ENCODE data around the gene ZSCAN10.

ZSCAN10 gene

DNA sequence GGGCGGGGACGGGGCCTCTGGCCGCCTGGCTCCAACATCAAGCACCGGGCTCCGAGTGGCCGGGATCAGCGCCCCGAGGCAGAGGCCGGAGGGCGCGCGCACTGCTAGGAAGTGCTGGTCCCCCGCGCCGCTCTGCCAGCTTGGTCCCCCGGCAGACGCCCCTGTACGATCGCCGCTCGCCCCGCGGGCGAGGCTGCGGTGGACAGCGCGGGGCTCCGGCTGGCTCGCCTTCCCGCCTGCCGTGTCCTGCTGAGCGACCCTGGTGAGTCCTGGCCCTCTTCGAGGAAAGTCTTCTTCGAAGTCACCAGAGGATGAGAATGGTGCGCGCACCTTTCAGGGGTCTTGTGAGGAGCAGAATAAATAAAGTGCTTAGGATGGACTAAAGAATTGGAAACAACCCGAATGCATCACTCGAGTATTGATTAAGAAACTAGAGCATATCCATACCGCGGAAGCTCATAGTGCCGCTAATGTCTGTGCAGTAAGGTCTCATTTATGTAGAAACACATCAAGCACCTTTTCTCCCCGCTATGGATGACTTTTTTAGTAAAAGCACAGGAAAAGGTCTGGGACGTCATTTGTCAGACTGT is 36.1 kb upstream of the ZSCAN10 start:
- H3K4me3 ChIP-seq (ENCODE audit: low read depth, low read length), result peak overlapping the region; percentile 94
- no peak for DNase-seq (ENCODE audit: low read depth)

DNA sequence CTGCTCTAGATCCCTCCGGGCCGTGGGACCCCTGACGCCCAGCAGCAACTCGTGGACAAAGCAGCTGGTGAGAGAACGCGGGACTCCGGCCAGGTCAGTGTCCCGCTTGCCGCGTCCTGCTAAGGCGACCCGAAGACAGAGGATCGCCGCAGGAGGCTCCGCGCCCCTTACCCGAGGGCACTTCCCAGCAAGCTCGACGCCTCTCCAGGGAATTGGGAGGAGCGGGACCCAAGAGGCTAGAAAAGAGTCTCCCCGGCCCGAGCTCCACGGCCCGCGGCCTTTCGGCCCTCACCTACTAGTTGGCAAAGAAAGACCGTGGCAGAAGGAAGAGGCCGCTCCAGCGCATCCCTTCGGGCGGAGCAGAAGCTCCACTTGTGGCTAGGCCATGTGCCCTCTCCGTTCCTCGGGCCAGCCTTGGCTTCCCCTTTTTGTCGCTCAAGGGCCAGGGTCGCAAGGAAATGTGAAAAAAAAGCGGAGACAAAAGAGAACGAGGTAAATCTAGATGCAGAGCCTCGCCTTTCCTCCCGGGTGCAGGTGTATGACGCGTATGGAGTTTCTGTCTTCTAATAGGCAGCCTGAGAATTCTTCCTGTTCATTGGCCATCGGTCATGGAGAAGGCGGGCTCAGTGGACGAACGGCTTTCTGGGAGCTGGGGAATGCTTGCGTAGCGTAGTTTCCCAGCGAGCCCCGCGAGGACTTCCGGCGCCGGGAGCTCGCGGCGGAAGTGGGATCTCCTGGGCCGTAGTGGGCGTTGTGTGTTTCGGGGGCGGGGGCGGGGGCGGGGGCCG is 35.4 kb upstream of the ZSCAN10 start, which contains the start of gene ZNF213:
TSS of gene ZNF213 (plus strand) at position 692 of the 788 bp plus-strand sequence. CDS start 2,252 bp downstream, outside the sequence.
- DNase-seq (ENCODE audit: low read depth), result peak; percentile 90
- peak within 1 kb of the TSS; percentile 100 for H3K4me3 ChIP-seq (ENCODE audit: low read depth, low read length)

DNA sequence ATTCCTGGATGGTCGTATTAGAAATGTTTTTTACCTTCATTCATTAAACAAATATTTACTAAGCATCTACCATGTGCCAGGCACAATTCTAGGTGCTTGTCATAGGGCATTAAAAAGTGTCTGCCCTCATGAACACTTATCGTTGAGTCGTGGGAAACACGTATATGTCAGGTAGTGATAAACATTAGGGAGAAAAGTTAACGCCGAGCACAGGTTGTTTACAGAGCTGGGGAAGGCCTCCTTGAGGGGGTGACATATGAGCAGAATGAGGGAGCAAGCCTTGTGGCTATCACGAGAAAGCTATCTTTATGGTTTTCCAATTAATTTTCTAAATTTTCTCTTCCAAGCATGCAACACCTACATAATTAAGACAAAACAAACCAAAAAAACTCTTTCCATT is 34.8 kb upstream of the ZSCAN10 start:
- DNase-seq (ENCODE audit: low read depth), result no peak
- H3K4me3 ChIP-seq (ENCODE audit: low read depth, low read length), result peak overlapping the region; percentile 100

DNA sequence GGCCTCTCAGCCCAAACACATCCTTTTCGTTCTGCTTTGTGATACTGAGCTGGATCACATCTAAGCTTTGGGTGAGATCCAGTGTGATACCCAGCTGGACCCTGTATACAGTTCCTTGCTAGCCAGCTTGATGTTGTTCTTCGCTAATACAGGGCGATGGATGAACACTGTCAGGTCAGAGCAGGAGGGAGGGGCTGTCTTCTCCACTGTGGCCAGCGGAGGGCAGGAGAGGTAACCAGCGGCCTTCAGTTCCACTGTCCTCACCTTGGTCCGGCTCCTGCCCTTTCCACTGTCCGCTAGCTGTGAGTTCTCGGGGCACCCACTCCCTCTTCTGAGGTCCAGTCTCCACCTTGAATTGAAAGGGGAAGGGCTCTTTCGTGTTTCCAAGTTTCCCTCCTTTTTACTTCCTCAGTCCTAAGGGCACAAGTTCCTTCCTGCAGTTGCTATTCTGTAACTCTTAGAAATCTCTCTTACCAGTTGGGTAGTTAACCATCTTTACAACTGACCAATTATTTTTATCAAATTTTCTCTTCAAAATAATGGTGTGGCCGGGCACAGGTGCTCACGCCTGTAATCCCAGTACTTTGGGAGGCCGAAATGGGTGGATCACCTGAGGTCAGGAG is 32.8 kb upstream of the ZSCAN10 start:
- H3K4me3 ChIP-seq (ENCODE audit: low read depth, low read length), result no peak overlapping the region
- DNase-seq (ENCODE audit: low read depth), result no peak

DNA sequence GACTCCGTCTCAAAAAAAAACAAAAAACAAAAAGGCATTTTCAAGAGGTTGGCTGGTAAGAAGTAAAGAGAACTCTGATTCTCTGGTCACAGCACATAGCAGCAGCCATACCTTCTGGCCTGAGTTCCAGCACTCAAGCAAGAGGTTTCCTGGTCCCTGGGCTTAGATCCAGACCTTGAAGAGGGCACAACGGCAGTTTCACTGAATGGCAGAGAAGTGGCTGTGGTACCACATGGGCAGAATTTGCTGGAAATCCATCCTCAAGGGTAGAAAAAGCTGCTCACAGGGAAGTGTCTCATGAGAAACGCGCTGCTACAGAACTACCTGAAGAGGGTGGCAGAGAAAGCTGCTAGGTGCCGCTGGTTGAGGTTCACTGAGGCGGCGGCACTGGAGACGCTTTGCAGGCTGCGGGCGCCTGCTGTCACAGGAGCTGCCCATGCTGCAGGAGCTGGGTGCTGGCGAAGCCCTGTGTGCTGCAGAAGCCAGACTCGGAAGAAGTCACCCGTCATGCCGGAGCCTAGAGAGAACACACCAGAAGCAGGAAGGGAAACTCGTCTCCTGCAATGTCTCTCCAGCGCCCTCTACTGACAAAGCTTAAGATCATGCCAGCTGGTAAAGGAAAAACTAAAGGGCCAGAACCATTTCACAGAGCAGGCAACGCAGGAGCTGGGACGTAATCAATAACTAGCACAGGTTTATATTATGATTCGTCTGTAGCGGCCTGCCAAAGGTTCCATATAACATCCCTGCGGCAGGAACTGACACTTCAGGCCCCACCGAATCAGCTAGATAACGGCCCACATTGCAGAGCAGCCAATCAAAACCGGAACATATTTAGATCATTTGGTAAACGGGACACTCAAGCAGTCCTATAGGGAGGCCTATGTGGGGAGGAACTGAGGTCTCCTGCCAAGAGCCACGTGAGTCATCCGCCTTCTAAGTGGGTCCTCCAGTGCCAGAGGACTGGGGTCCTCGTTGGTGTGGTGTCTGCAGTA is 30.3 kb upstream of the ZSCAN10 start:
- peak overlapping the region; percentile 42 for H3K4me3 ChIP-seq (ENCODE audit: low read depth, low read length)
- no peak for DNase-seq (ENCODE audit: low read depth)

DNA sequence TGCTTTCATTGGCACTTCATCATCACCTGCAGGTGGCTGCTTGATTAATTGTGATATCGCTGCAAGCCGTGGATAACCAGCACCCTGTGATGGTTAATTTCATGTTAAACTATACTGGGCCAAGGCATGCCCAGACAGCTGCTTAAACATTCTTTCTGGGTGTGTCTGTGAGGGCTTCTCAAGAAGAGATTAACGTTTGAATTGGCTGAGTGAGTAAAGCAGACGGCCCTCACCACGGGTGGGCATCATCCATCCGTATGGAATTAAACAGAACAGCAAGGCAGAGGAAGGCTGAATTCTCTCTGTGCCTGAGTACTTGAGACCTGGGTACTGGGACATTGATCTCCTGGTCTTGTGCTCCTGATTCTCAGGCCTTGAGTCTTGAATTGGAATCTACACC is 28.7 kb upstream of the ZSCAN10 start:
- DNase-seq (ENCODE audit: low read depth), result no peak
- no peak overlapping the region for H3K4me3 ChIP-seq (ENCODE audit: low read depth, low read length)

DNA sequence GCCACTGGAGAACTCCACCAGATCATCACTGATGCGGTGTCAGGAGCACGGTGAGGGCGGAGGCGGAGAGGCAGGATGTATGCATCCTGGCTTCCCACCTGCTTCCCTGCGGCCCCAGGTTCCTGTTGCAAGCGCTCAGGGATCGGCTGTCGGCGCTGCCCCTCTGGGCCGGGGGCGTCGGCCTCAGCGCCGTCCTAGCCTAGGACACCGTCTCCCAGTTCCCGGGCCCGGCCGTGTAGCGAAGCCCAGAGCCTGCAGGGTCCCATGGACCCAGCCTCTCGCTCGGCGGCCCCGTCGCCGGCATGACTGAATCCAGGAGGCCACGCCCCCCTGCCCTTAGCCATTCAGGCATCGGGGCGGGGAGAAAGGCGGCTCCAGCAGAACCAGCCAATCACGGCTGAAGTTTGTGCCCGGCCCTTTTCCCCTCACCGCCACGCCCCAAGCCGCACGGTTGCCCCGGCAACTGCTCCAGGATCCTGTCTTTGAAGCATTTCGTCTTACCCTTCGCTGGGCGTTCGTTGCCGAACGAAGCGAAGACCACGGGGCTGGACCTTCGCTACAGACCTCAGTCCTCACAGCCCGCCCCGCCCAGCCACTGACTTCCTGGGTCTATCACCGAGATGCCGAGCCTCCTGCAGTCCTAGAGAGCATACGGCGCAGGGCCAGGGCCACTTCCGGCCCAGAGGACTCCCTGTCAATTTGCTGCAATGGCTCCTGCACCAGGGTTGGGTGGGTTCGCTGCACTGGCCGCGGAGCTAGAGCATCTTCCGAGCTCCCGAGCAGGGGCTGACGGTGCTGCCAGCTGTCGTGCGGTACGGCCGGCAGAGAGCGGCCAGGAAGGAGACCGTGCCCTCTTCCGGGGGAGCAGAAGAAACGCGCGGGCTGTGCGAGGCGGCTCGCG is 25.1 kb upstream of the ZSCAN10 start:
- peak; percentile 71 for DNase-seq (ENCODE audit: low read depth)
- H3K4me3 ChIP-seq (ENCODE audit: low read depth, low read length), result peak overlapping the region; percentile 81

DNA sequence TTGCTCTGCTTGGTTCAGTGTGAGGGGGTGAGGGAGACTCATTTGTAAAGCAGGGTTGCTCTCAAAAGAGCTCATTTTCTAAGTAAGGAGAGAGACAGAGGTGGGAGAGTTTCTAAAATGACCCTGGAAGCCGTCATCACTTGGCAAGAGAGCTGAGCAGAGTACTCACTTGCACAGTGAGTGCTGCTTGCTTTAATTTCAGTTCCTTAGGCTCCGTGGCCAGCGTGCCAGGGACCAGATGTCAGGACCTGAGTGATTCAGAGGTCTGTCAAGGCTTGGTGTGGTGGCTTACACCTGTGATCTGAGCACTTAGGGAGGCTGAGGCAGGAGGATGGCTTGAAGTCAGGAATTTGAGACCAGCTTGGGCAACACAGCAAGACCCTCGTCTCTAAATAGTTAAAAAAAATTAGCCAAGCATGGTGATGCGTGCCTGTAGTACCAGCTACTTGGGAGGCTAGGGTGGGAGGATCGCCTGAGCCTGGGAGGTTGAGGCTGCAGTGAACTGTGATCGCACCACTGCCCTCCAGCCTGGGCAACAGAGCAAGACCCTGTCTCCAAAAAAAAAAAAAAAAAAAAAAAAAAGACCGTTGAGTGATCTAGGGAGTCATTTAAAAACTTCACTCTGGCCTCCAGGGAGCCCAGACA is 24.0 kb upstream of the ZSCAN10 start:
- DNase-seq (ENCODE audit: low read depth), result no peak
- no peak overlapping the region for H3K4me3 ChIP-seq (ENCODE audit: low read depth, low read length)

DNA sequence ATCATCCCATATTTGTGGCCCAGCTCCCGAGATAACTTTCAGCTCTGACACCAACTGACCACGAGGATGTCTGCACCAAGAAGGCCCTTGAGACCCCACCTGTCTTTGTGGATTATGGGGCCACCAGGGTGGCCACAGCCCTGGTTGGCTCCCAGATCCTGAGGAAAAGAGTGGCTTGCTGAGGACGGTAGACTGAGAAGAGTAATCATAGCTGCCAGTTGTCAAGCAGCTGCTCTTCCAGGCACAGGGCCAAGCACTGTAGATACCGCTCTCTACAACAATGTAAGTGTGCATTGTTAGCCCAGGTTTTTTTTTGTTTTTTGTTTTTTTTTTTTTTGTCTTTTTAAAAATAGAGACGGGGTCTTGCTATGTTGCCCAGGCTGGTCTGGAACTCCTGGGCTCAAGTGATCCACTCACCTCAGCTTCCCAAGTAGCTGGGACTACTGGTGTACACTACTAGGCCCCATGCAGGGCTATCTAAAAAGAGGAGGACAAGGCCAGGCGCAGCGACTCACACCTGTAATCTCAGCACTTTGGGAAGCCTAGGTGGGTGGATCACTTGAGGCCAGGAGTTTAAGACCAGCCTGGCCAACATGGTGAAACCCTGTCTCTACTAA is 22.9 kb upstream of the ZSCAN10 start:
- H3K4me3 ChIP-seq (ENCODE audit: low read depth, low read length), result no peak overlapping the region
- peak; percentile 32 for DNase-seq (ENCODE audit: low read depth)

DNA sequence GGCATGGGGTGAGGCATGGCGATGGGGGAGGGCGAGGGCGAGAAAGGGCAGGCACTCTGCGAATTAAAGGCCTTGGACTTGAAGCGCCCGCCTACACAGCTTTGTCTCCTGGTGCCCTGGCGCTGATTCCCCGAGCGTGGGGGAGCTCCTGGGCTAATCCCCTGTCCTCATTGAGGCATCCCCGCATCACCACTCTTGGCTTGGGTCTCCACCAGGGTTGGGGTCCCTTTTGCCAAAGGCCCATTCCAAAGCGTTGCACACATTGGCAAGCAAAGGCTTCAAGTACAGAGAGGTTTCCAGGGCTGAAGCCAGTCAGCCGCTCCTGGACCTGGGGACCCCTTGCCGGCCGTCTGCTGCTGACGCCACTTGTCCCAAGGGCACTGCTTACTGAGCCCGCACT is 21.3 kb upstream of the ZSCAN10 start:
- no peak overlapping the region for H3K4me3 ChIP-seq (ENCODE audit: low read depth, low read length)
- DNase-seq (ENCODE audit: low read depth), result no peak

DNA sequence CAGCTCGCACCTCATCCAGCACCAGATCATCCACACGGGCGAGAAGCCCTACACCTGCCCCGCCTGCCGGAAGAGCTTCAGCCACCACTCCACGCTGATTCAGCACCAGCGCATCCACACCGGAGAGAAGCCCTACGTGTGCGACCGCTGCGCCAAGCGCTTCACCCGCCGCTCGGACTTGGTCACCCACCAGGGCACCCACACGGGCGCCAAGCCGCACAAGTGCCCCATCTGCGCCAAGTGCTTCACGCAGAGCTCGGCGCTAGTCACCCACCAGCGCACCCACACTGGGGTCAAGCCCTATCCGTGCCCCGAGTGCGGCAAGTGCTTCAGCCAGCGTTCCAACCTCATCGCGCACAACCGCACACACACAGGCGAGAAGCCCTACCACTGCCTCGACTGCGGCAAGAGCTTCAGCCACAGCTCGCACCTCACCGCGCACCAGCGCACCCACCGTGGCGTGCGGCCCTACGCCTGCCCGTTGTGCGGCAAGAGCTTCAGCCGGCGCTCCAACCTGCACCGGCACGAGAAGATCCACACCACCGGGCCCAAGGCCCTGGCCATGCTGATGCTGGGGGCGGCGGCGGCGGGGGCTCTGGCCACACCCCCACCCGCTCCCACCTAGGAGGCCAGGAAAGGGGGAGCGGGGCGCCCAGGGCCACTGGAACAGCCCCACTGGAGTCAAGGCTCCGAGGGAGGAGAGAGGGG is 20.8 kb upstream of the ZSCAN10 start:
- DNase-seq (ENCODE audit: low read depth), result no peak
- H3K4me3 ChIP-seq (ENCODE audit: low read depth, low read length), result no peak overlapping the region

DNA sequence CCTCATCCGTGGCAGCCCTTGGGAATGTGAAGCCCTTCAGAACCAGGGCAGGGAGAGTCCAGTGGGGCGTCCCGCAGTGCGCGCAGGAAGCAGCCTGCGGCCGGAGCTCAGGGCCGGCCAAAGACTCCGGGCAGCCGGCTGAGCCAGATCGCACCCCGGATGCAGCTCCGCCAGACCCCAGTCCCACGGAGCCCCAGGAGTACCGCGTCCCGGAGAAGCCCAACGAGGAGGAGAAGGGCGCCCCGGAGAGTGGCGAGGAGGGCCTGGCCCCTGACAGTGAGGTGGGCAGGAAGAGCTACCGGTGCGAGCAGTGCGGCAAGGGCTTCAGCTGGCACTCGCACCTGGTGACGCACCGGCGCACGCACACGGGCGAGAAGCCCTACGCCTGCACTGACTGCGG is 20.2 kb upstream of the ZSCAN10 start:
- DNase-seq (ENCODE audit: low read depth), result no peak
- no peak overlapping the region for H3K4me3 ChIP-seq (ENCODE audit: low read depth, low read length)

DNA sequence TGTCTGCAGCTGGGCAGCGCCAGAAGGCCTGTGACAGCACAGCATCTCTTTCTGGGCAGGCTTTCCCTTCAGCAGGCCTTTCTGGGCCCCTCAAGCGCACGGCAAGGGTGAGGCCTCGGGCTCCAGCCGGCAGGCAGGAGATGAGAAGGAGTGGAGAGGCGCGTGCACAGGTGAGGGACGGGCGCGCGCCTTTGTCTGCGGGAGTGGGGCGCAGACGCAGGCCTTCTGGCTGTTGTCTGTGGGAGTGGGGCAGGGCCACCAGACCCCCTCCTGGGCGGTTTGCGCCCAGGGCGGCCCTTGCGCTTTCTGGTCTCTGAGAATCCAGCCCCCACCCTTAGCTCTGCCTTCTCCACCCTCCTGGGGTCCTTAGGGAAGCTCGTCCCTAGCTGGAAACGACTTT is 19.8 kb upstream of the ZSCAN10 start:
- no peak for DNase-seq (ENCODE audit: low read depth)
- no peak overlapping the region for H3K4me3 ChIP-seq (ENCODE audit: low read depth, low read length)

DNA sequence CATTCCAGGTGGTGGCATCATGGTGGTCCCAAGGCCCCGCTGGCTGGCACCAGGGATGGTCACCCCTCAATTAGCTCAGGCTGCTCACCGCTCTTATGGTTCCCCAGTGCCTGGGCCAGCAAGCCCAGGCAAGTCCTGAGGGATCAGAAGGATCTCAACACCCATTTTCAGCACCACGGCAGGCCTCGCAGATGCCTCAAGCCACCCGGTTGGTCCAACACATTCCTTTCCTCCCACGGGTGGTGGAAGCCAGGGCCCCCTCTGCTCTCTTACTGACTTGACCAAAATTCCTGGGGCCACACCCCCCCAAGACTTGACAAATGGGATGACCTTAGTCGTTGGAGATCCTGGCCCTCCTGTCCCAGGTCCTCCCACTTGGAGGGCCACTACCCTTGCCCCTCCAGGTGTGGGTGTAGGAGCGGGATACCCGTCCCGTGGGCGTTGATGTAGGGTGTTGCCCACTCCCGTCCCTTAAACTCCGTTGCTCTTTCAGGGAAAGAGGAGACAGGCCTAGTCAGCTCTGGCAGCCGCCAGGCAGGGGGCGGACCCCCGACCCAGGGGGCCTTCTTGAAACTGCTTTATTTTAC is 19.2 kb upstream of the ZSCAN10 start:
- no peak for DNase-seq (ENCODE audit: low read depth)
- no peak overlapping the region for H3K4me3 ChIP-seq (ENCODE audit: low read depth, low read length)

DNA sequence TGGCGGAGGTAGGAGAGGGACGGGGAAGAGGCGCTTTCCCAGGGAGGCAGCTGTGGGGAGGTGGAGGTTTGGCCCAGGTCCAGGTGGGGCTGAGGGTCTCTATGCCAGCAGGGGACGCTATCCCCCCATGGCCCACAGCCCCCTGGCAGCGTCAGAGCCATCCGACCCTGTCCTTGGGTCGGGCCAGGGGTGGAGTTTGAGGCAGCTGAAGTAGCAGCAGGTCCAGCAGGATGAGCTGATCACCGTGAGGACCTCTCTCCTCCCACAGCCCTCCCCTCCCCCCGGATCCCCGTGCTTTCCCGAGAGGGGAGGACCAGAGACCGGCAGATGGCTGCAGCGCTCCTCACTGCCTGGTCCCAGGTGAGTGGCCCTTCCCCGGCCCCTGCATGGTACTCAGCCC is 16.5 kb upstream of the ZSCAN10 start:
- H3K4me3 ChIP-seq (ENCODE audit: low read depth, low read length), result no peak overlapping the region
- no peak for DNase-seq (ENCODE audit: low read depth)

DNA sequence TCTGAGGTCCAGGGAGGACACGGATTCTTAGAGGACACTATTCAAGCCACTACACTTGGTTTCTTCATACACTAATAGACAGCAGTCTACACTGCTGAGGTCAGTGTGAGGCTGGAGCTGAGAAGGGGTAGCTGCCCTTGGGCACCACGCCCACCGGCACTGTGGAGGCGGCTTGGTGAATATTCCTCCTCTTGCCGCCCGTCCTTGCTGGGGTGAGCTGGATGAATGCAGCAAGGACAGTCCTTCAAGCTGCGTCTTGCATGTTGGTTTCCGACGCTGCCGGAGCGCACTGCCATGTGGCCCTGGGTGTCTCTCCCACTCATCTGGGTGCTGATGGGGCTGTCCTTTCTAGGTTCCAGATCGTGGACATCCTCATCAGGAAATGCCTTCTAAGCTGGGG is 15.9 kb upstream of the ZSCAN10 start:
- H3K4me3 ChIP-seq (ENCODE audit: low read depth, low read length), result no peak overlapping the region
- no peak for DNase-seq (ENCODE audit: low read depth)

Data from skeletal muscle cell (primary cell).